Esophagus squamous epithelium (tissue), 5 donors: ENCODE data around the gene TSG101. TPM values are rescaled to one million over a fixed set of nuclear protein-coding genes. Genes with fewer than 3 reads are reported as not detected.

ENCODE experiments used
- DNase-seq: peaks from one replicate; lab custom pipeline; 2025; lab: John Stamatoyannopoulos, UW
- H3K27ac ChIP-seq, 4 donors: fragments of 200-600 bp; sonication (generic); one replicate each; pipeline ENCODE4 v1.5.1; 2016 to 2019; ENCODE audit warnings: mild to moderate bottlenecking in 1 of 4
- H3K27me3 ChIP-seq, 4 donors: fragments of 200-600 bp; sonication (generic); 1 replicate in 3 of 4; 2 replicates in 1 of 4; pipeline versions ENCODE4 v1.5.1 to v1.6.0; 2017 to 2021; ENCODE audit warnings: antibody characterized with exemption in 1 of 4
- H3K36me3 ChIP-seq, 3 donors: fragments of 200-600 bp; sonication (generic); one replicate each; pipeline ENCODE4 v1.5.1; 2016 to 2019
- H3K4me1 ChIP-seq, 3 donors: fragments of 200-600 bp; sonication (generic); one replicate each; pipeline ENCODE4 v1.5.1; 2017 to 2019
- H3K4me3 ChIP-seq, 4 donors: fragments of 200-600 bp; sonication (generic); 1 replicate in 3 of 4; 2 replicates in 1 of 4; pipeline ENCODE4 v1.5.1; 2016 to 2019; ENCODE audit warnings: mild to moderate bottlenecking in 2 of 4, moderate library complexity in 1 of 4
- H3K9me3 ChIP-seq, 3 donors: fragments of 200-600 bp; sonication (generic); one replicate each; pipeline ENCODE4 v1.5.1; 2016 to 2019
- CTCF ChIP-seq, 6 experiments: fragments of 450-650 bp in 4 of 6; fragments of 200-600 bp in 2 of 6; sonication (generic) in 2 of 6; IDR thresholded peaks; one replicate each; pipeline ENCODE4 v1.5.1; 2016 to 2019; ENCODE audit warnings: antibody characterized with exemption in 6 of 6, mild to moderate bottlenecking in 4 of 6, moderate library complexity in 4 of 6
- POLR2A ChIP-seq, 4 donors: fragments of 450-650 bp; IDR thresholded peaks; one replicate each; pipeline ENCODE4 v1.6.1; 2017; ENCODE audit warnings: antibody characterized with exemption in 4 of 4, mild to moderate bottlenecking in 4 of 4, moderate library complexity in 3 of 4
- WGBS, 2 donors: methylation state at CpG; one replicate each; pipeline ENCODE4 v1.1.5; 2018; 5-methylcytosine and 5-hydroxymethylcytosine counted together
- intact Hi-C: fragments of 100-400 bp; cut with DNase I; formaldehyde crosslinking; loops from one replicate; pipeline ENCODE4 v1.15.0; 2022
- total RNA-seq, 4 donors: library from RNA; depleted of rRNA; stranded (reverse); fragments of >200 nt; gene quantifications; one replicate each; pipeline ENCODE4 v1.1.0, GENCODE V29; 2016
- donor health status: DM: yes; HTN: yes; CAD: no.

Gene TSG101
- total RNA-seq, 4 donors from 2014 or later: 76.5 to 114 (median 89.2) TPM

DNA sequence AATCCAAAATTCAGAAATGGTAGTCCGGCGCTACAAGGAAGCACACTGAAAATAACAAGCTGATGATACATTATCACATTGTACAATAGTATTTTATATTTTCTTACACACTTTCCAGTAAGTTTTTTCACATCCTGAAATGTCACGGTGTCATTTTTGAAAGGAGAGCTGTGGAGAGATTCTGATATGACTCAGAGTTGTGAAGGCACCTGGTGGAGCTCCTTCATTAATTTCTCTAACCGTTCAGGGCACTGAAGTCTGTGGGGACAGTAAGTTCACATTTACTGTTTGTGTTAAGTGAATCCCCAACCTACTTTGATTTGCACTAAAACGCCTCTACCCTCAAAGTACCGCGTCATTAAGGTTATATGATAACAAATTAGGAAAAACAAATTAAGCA, 57.8 kb downstream of the TSG101 start:
- no peak overlapping the region for H3K27ac ChIP-seq
- DNase-seq: no peak
- intact Hi-C loops: no loop called here
- TF ChIP-seq POLR2A (IDR thresholded peaks at IDR 0.05): no peak
- TF ChIP-seq CTCF (IDR thresholded peaks at IDR 0.05): no peak
- no peak overlapping the region for H3K4me3 ChIP-seq
- H3K4me1 ChIP-seq: no peaks in the 10 kb centered on the region
- no peaks in the 10 kb centered on the region for H3K9me3 ChIP-seq
- WGBS, 2 donors: 85 to 86% methylated on average over 7 of the region's 7 CpGs
- peaks cover 0 to 11% (median 0%) of the 10 kb centered on the region in 3 donors for H3K36me3 ChIP-seq
- no peaks in the 10 kb centered on the region for H3K27me3 ChIP-seq

DNA sequence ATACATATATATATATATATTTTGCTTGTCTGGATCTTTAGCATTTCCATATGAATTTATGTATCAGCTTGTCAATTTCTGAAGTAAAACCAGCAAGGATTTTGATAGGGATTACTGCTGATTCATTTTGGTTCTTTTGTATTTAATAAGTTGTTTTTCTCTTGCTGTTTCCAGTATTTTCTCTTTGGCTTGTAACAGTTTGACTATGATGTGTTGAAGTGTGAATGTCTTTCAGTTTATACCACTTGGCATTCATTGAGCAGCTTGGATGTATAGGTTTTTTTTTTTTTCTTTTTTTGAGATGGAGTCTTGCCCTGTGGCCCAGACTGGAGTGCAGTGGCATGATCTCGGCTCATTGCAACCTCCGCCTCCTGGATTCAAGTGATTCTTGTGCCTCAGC, 58.7 kb downstream of the TSG101 start:
- no peak overlapping the region for H3K4me3 ChIP-seq
- no peak for TF ChIP-seq CTCF (IDR thresholded peaks at IDR 0.05)
- no peak for TF ChIP-seq POLR2A (IDR thresholded peaks at IDR 0.05)
- WGBS, 2 donors: 93 to 100% methylated on average over 2 of the region's 2 CpGs
- intact Hi-C loops: no loop called here
- H3K4me1 ChIP-seq: no peaks in the 10 kb centered on the region
- no peak overlapping the region for H3K27ac ChIP-seq
- H3K9me3 ChIP-seq: no peaks in the 10 kb centered on the region
- H3K27me3 ChIP-seq: no peaks in the 10 kb centered on the region
- peaks cover 0 to 4% (median 0%) of the 10 kb centered on the region in 3 donors for H3K36me3 ChIP-seq
- DNase-seq: no peak

DNA sequence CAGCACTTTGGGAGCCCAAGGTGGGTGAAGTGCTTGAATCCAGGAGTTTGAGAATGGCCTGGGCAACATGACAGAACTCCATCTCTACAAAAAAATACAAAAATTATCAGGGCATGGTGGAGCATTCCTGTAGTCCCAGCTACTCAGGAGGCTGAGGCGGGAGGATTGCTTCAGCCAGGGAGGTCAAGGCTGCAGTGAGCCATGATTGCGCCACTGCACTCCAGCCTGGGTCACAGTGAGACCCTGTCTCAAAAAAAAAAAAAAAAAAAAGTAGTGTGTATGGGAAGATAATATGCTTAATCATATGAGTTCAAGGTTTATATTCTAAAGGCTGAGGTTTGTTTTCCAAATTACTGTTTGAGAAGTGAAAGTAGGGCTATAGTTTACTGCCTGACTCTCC, 60.3 kb downstream of the TSG101 start:
- Histone ChIP-seq H3K27me3 (no peaks in the 10 kb centered on the region), H3K4me1 (no peaks in the 10 kb centered on the region), H3K9me3 (no peaks in the 10 kb centered on the region), H3K27ac (no peak overlapping the region), H3K4me3 (no peak overlapping the region), H3K36me3 (peaks cover 0 to 4% (median 0%) of the 10 kb centered on the region in 3 donors)
- DNase-seq: no peak
- WGBS, 2 donors: 97 to 100% methylated on average over 1 to 2 of the region's 2 CpGs
- TF ChIP-seq CTCF (IDR thresholded peaks at IDR 0.05): no peak
- no peak for TF ChIP-seq POLR2A (IDR thresholded peaks at IDR 0.05)
- intact Hi-C loops: no loop called here

- Histone ChIP-seq H3K27me3 (peaks cover 0 to 8% (median 0%) of the 10 kb centered on the region in 4 donors), H3K4me3 (no peak overlapping the region), H3K9me3 (no peaks in the 10 kb centered on the region), H3K36me3 (no peaks in the 10 kb centered on the region), H3K27ac (no peak overlapping the region), H3K4me1 (no peaks in the 10 kb centered on the region)
- intact Hi-C loops: no loop called here
- 71 to 73% methylated on average over 1 of the region's 1 CpG for WGBS, 2 donors
- TF ChIP-seq POLR2A (IDR thresholded peaks at IDR 0.05) (no peak), CTCF (IDR thresholded peaks at IDR 0.05) (no peak)
- DNase-seq: no peak
These were observed 63.3 kb downstream of the TSG101 start for GRCh38 chr11:18463439-18463838.

GRCh38 chr11:18461909-18462308, 64.8 kb downstream of the TSG101 start:
- WGBS, 2 donors: 93 to 99% methylated on average over 6 of the region's 6 CpGs
- no peaks in the 10 kb centered on the region for H3K36me3 ChIP-seq
- DNase-seq: no peak
- TF ChIP-seq CTCF (IDR thresholded peaks at IDR 0.05): no peak
- TF ChIP-seq POLR2A (IDR thresholded peaks at IDR 0.05): no peak
- H3K27me3 ChIP-seq: peaks cover 0 to 8% (median 0%) of the 10 kb centered on the region in 4 donors
- no peak overlapping the region for H3K4me3 ChIP-seq
- no peak overlapping the region for H3K27ac ChIP-seq
- H3K4me1 ChIP-seq: no peaks in the 10 kb centered on the region
- no peaks in the 10 kb centered on the region for H3K9me3 ChIP-seq
- intact Hi-C loops: no loop called here
